HG03108 (cell line): Measurements from ENCODE around the gene HHAT.

ENCODE experiments used
- ATAC-seq: cut with Tn5 transposase; IDR thresholded peaks from one replicate; pipeline ENCODE4 v1.9.1; 2021; ENCODE audit warnings: moderate library complexity; ENCODE audit not compliant: unreplicated experiment

HHAT gene

GRCh38 chr1:210477328-210477924, 148.7 kb downstream of the HHAT start:
- ATAC-seq, result no peak

- no peak for ATAC-seq
Observed at GRCh38 chr1:210478820-210479219, 150.1 kb downstream of the HHAT start.

- no peak for ATAC-seq
Observed at GRCh38 chr1:210482491-210482890, 153.8 kb downstream of the HHAT start.

GRCh38 chr1:210482945-210483617, 154.4 kb downstream of the HHAT start:
- no peak for ATAC-seq

- no peak for ATAC-seq
Observed at GRCh38 chr1:210483821-210484220, 155.1 kb downstream of the HHAT start.

GRCh38 chr1:210487021-210487420, 158.3 kb downstream of the HHAT start:
- no peak for ATAC-seq

- no peak for ATAC-seq
Observed at GRCh38 chr1:210489491-210489890, 160.8 kb downstream of the HHAT start.

- ATAC-seq, result no peak
Observed at GRCh38 chr1:210490781-210491180, 162.1 kb downstream of the HHAT start.

GRCh38 chr1:210496063-210496462, 167.4 kb downstream of the HHAT start:
- ATAC-seq, result no peak

GRCh38 chr1:210499956-210500355, 171.3 kb downstream of the HHAT start:
- ATAC-seq, result no peak

- ATAC-seq, result no peak
Observed at GRCh38 chr1:210500831-210501230, 172.1 kb downstream of the HHAT start.

GRCh38 chr1:210504286-210504685, 175.6 kb downstream of the HHAT start:
- ATAC-seq, result no peak

GRCh38 chr1:210505601-210506496, 177.1 kb downstream of the HHAT start:
- no peak for ATAC-seq

- ATAC-seq, result no peak
Observed at GRCh38 chr1:210506689-210507088, 178.0 kb downstream of the HHAT start.

GRCh38 chr1:210516092-210516656, 187.5 kb downstream of the HHAT start:
- no peak for ATAC-seq

- no peak for ATAC-seq
Observed at GRCh38 chr1:210516697-210517459, 188.2 kb downstream of the HHAT start.

GRCh38 chr1:210523830-210524229, 195.1 kb downstream of the HHAT start:
- ATAC-seq, result no peak

- ATAC-seq, result no peak
Observed at GRCh38 chr1:210525716-210526454, 197.2 kb downstream of the HHAT start.

GRCh38 chr1:210527091-210527490, 198.4 kb downstream of the HHAT start:
- ATAC-seq, result no peak
